PC-9 (cell line): ENCODE data around the gene LSG1. TPM values are rescaled to one million over a fixed set of nuclear protein-coding genes. Genes with fewer than 3 reads are reported as not detected.

Experiments
- BruUV-seq: library from RNA; stranded (reverse); fragments of 400-500 nt; replicated peaks from 2 replicates; lab custom pipeline; 2021; lab: Mats Ljungman, UMichigan
- CTCF ChIA-PET: fragments of 300-600 bp; sonication (Branson Sonifier 250); formaldehyde crosslinking; loops from one replicate; lab custom pipeline; 2022; ENCODE audit warnings: antibody characterized with exemption; lab: Charles Lee
- POLR2A ChIA-PET: fragments of 300-600 bp; sonication (Branson Sonifier 250); formaldehyde crosslinking; loops from one replicate; lab custom pipeline; 2022; ENCODE audit warnings: antibody characterized with exemption; ENCODE audit not compliant: unreplicated experiment; lab: Charles Lee
- DNase-seq, 2 experiments: peaks; one replicate each; pipeline versions ENCODE4 v3.0.0 to v3.0.0-alpha.2; 2015 to 2022; ENCODE audit warnings: mixed read lengths in 1 of 2
- H2AFZ ChIP-seq: fragments of 200-600 bp; sonication (generic); 2 replicates; pipeline ENCODE4 v1.8.1; 2017; ENCODE audit warnings: antibody characterized with exemption
- H3F3A ChIP-seq: fragments of 200-600 bp; sonication (generic); 2 replicates; pipeline ENCODE4 v1.8.1; 2017; ENCODE audit warnings: antibody characterized with exemption, mild to moderate bottlenecking, low read depth; ENCODE audit not compliant: insufficient read depth
- H3K27ac ChIP-seq: fragments of 200-600 bp; sonication (generic); 2 replicates; pipeline ENCODE4 v1.6.1; 2016; ENCODE audit warnings: mixed run types
- H3K27me3 ChIP-seq: fragments of 200-600 bp; sonication (generic); 2 replicates; pipeline ENCODE4 v1.6.1; 2016; ENCODE audit warnings: low read depth, mixed run types; ENCODE audit not compliant: insufficient read depth
- H3K36me3 ChIP-seq: fragments of 200-600 bp; sonication (generic); 2 replicates; pipeline ENCODE4 v1.6.1; 2016; ENCODE audit warnings: low read depth, mixed run types
- H3K4me1 ChIP-seq: fragments of 200-600 bp; sonication (generic); replicated peaks from 2 replicates; pipeline ENCODE4 v1.6.1; 2016; ENCODE audit warnings: mixed run types; ENCODE audit not compliant: insufficient read depth
- H3K4me2 ChIP-seq: fragments of 200-600 bp; sonication (generic); 2 replicates; pipeline ENCODE4 v1.6.1; 2017; ENCODE audit warnings: mixed run types
- H3K4me3 ChIP-seq: fragments of 200-600 bp; sonication (generic); 2 replicates; pipeline ENCODE4 v1.6.1; 2016; ENCODE audit warnings: mixed run types
- H3K79me2 ChIP-seq: fragments of 200-600 bp; sonication (generic); 2 replicates; pipeline ENCODE4 v1.6.1; 2017; ENCODE audit warnings: low read depth, mixed run types
- H3K9me2 ChIP-seq: fragments of 200-600 bp; sonication (generic); 2 replicates; pipeline ENCODE4 v1.8.1; 2017; ENCODE audit warnings: mild to moderate bottlenecking; ENCODE audit not compliant: insufficient read depth
- H3K9me3 ChIP-seq: fragments of 200-600 bp; sonication (generic); 2 replicates; pipeline ENCODE4 v1.8.1; 2016; ENCODE audit warnings: low read depth; ENCODE audit not compliant: insufficient read depth
- H4K20me1 ChIP-seq: fragments of 200-600 bp; sonication (generic); 2 replicates; pipeline ENCODE4 v1.8.1; 2017; ENCODE audit not compliant: insufficient read depth
- CTCF ChIP-seq: fragments of 200-600 bp; sonication (generic); conservative IDR thresholded peaks from 2 replicates; pipeline ENCODE4 v1.6.1; 2017; ENCODE audit warnings: mixed run types, antibody characterized with exemption, mild to moderate bottlenecking, moderate library complexity
- EZH2 ChIP-seq: fragments of 200-600 bp; sonication (generic); IDR thresholded peaks from 2 replicates; pipeline ENCODE4 v1.8.0; 2017; ENCODE audit warnings: antibody characterized with exemption, low read depth
- intact Hi-C: fragments of 100-400 bp; cut with micrococcal nuclease; formaldehyde crosslinking; loops from one replicate; pipeline ENCODE4 v1.10.0; 2022; ENCODE audit not compliant: unreplicated experiment
- total RNA-seq: library from RNA; stranded (reverse); gene quantifications from 2 replicates; pipeline ENCODE4 v1.2.3, GENCODE V29; 2021

Gene LSG1
- total RNA-seq, 1 experiment from 2014 or later = 71.8 TPM

- Histone ChIP-seq H3K4me2 (no peak overlapping the region), H2AFZ (no peak overlapping the region), H4K20me1 (no peaks in the 10 kb centered on the region), H3K79me2 (no peaks in the 10 kb centered on the region), H3K9me2 (no peaks in the 10 kb centered on the region), H3F3A (no peaks in the 10 kb centered on the region), H3K4me1 (0 out of 2 replicates have a peak, but pooled peaks cover 4% of the 10 kb centered on the region), H3K27ac (no peak overlapping the region), H3K9me3 (0 out of 2 replicates have a peak, but pooled peaks cover 4% of the 10 kb centered on the region), H3K27me3 (no peaks in the 10 kb centered on the region), H3K36me3 (no peaks in the 10 kb centered on the region), H3K4me3 (no peak overlapping the region)
- no peak for TF ChIP-seq CTCF
- TF ChIP-seq EZH2 = no peak
- DNase-seq = no peak
- ChIA-PET CTCF (interaction anchor here (0.7 kb wide), 1 partner anchor 14 kb away, joined by 19 read pairs; no protein-coding TSS in a partner anchor), POLR2A (no interaction called here)
- intact Hi-C loops = no loop called here
- BruUV-seq = no TSS peak
Observed at GRCh38 chr3:194620196-194620595, 51.8 kb downstream of the LSG1 start.

- no peaks in the 10 kb centered on the region for H4K20me1 ChIP-seq
- H2AFZ ChIP-seq = no peak overlapping the region
- no peak overlapping the region for H3K4me3 ChIP-seq
- H3K9me3 ChIP-seq = 0 out of 2 replicates have a peak, but pooled peaks cover 4% of the 10 kb centered on the region
- H3K4me2 ChIP-seq = no peak overlapping the region
- no peaks in the 10 kb centered on the region for H3K36me3 ChIP-seq
- H3K27ac ChIP-seq = no peak overlapping the region
- TF ChIP-seq EZH2 = no peak
- TF ChIP-seq CTCF = no peak
- DNase-seq = no peak
- intact Hi-C loops = no loop called here
- ChIA-PET POLR2A (no interaction called here), CTCF (no interaction called here)
- H3K27me3 ChIP-seq = no peaks in the 10 kb centered on the region
- H3K79me2 ChIP-seq = no peaks in the 10 kb centered on the region
- no TSS peak for BruUV-seq
- H3K9me2 ChIP-seq = no peaks in the 10 kb centered on the region
- H3F3A ChIP-seq = no peaks in the 10 kb centered on the region
- H3K4me1 ChIP-seq = 0 out of 2 replicates have a peak, but pooled peaks cover 4% of the 10 kb centered on the region
Observed at GRCh38 chr3:194619741-194620140, 52.2 kb downstream of the LSG1 start.

DNA sequence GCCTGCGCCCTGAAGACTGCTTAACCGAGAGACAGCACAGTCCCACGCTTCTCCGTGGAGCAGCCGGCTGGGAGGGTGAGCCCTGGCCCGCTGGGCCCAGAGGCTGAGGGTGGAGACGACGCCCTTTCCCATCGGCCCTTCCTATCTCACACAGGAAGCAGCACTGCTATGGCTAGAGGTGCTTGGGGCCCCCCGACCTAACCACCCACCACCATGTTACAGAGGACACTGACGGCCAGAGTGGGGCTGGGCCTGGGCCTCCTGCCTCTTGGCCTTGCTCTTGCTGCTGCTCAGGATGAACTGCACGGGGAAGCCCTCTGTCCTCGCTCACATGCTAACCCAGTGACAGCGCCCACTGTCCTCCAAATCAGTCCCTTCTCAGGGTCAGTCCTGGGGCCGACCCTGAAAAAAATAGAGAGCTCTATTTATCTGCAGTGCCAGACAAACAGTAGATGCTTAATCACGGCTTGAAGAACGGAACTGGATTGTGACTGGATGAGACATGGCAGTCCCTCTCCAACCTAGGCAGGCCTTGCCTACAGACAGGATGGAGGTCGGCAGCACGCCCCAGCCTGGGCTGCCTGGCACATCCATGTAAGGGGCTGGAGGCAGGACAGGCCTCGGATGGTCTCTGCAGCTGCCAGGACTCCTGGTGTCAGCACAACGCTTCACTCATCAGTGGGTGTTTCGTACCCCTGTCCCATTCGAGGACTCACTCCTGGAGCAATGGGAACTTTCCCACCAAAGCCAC is 53.0 kb downstream of the LSG1 start:
- Histone ChIP-seq H3K4me1 (0 out of 2 replicates have a peak, but pooled peaks cover 4% of the 10 kb centered on the region), H4K20me1 (no peaks in the 10 kb centered on the region), H3K9me2 (no peaks in the 10 kb centered on the region), H3K27ac (no peak overlapping the region), H3K36me3 (no peaks in the 10 kb centered on the region), H3K9me3 (0 out of 2 replicates have a peak, but pooled peaks cover 4% of the 10 kb centered on the region), H2AFZ (no peak overlapping the region), H3K4me2 (no peak overlapping the region), H3K27me3 (no peaks in the 10 kb centered on the region), H3K4me3 (no peak overlapping the region), H3K79me2 (no peaks in the 10 kb centered on the region), H3F3A (0 out of 2 replicates have a peak, but pooled peaks cover 5% of the 10 kb centered on the region)
- intact Hi-C loops = no loop called here
- no peak for TF ChIP-seq CTCF
- no peak for TF ChIP-seq EZH2
- CTCF ChIA-PET = no interaction called here
- DNase-seq = no peak
- no TSS peak for BruUV-seq
- POLR2A ChIA-PET = no interaction called here
